GM12892 (cell line): ENCODE measurements around the gene PPFIA4.

ENCODE experiments used
- POLR2A ChIP-seq: IDR thresholded peaks from 2 replicates; pipeline ENCODE4 v1.6.1; 2011; ENCODE audit warnings: low read depth, low read length, control low read depth
- POLR2AphosphoS5 ChIP-seq: IDR thresholded peaks from 2 replicates; pipeline ENCODE4 v1.6.1; 2011; ENCODE audit warnings: low read depth, low read length, control low read depth
- TAF1 ChIP-seq: IDR thresholded peaks from 2 replicates; pipeline ENCODE4 v1.6.1; 2011; ENCODE audit warnings: low read depth, mild to moderate bottlenecking, control low read depth, low read length, borderline replicate concordance

DNA sequence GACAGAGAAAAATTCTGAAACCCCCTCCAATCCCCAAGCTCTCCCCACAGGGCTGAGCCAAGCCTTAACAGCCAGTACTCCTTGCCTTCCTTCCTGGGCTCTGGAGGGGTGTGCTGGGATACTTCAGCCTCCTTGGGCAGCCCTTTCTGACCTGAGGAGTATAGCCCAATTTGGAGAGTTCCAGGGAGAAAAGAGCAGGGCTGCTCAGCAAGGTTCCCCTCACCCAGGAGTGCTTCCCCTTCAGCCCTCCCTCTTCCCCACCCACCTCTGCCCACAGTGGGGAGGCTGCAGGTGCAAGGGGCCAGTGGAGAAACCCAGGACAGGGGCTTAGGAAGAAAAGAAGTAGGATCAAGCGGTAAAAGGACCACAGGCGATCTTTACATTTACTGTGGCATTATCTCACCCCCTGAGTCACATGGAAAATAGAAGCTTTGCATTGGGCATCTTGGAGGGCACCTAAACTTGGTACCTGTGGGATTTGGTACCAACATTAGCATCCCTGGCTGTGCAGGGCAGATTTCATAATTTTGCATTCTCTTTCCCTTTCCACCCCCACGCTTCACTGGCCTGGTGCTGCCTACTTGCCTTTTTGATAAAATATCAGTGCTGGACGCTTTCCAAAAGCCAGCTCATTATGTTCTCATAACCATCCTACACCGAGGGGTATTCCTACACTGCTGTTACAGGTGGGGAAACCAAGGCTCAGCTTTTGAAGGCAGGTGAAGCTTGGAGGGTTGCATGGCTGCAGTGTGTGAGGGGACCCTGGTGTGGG lies 98.4 kb downstream of the PPFIA4 start:
- TF ChIP-seq POLR2A = no peak
- no peak for TF ChIP-seq POLR2AphosphoS5
- no peak for TF ChIP-seq TAF1
